Transverse colon (tissue), 4 donors: ENCODE results near the gene ZNF786.

ENCODE experiments used
- CTCF ChIP-seq, 5 experiments: fragments of 200-600 bp in 3 of 5; fragments of 450-650 bp in 2 of 5; sonication (generic) in 3 of 5; IDR thresholded peaks; 1 replicate in 2 of 5; 2 replicates in 3 of 5; pipeline ENCODE4 v1.5.1; 2016 to 2017; ENCODE audit warnings: antibody characterized with exemption in 5 of 5, inconsistent platforms in 3 of 5, mild to moderate bottlenecking in 2 of 5, moderate library complexity in 1 of 5
- POLR2A ChIP-seq: fragments of 450-650 bp; IDR thresholded peaks from one replicate; pipeline ENCODE4 v1.6.1; 2016; ENCODE audit warnings: antibody characterized with exemption, mild to moderate bottlenecking, moderate library complexity
- POLR2AphosphoS5 ChIP-seq, 3 donors: sonication (generic); formaldehyde crosslinking; IDR thresholded peaks; one replicate each; pipeline ENCODE4 v1.6.1; 2016; ENCODE audit warnings: antibody characterized with exemption in 3 of 3

DNA sequence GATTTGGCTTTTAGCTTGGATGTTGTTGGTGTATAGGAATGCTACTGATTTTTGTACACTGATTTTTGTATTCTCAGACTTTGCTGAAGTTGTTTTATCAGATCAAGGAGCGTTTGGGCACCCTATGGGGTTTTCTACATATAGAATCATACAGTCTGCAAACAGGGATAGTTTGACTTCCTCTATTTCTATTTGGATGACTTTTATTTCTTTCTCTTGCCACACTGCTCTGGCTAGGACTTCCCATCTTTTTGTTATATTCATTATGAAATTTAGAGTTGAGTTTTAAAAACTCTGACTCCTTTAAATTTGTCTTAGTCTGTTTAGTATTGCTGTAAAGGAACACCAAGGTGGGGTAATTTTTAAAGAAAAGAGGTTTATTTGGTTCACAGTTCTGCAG lies 4.7 kb downstream of the ZNF786 start:
- TF ChIP-seq POLR2A (no peak), CTCF (IDR thresholded peaks at IDR 0.05) (no peak), POLR2AphosphoS5 (IDR thresholded peaks at IDR 0.05) (no peak)
